Left lung (tissue), 10 donors: ENCODE data around the gene KIF5B. TPM values are rescaled to one million over a fixed set of nuclear protein-coding genes. Genes with fewer than 3 reads are reported as not detected.
"Not testable (repeated sequence)": the region's sequence is repeated elsewhere in the genome, so short reads cannot be mapped to it uniquely, and the experiment has no call there.

ENCODE experiments used
- ATAC-seq: fragments of 200-7000 bp; cut with Tn5 transposase; one replicate; pipeline ENCODE4 v1.9.1; 2020; ENCODE audit warnings: moderate library complexity
- DNase-seq, 4 donors: peaks; one replicate each; pipeline ENCODE4 v3.0.0-alpha.2; 2013 to 2020
- H3K27ac ChIP-seq, 2 donors: fragments of 200-600 bp; sonication (generic) in 1 of 2; one replicate each; pipeline versions ENCODE4 v1.5.0 to v1.8.0; 2020 to 2021
- H3K27me3 ChIP-seq, 2 donors: fragments of 200-600 bp; sonication (generic) in 1 of 2; one replicate each; pipeline versions ENCODE4 v1.5.0 to v1.8.0; 2020 to 2021
- H3K36me3 ChIP-seq, 2 donors: fragments of 200-600 bp; sonication (generic) in 1 of 2; one replicate each; pipeline versions ENCODE4 v1.5.0 to v1.8.0; 2020 to 2021
- H3K4me1 ChIP-seq, 2 donors: fragments of 200-600 bp; one replicate each; pipeline ENCODE4 v1.8.0; 2021
- H3K4me3 ChIP-seq, 2 donors: fragments of 200-600 bp; sonication (generic) in 1 of 2; one replicate each; pipeline versions ENCODE4 v1.5.0 to v1.8.0; 2020 to 2021; ENCODE audit warnings: mild to moderate bottlenecking in 1 of 2
- H3K9me3 ChIP-seq, 2 donors: fragments of 200-600 bp; sonication (generic) in 1 of 2; one replicate each; pipeline versions ENCODE4 v1.5.0 to v1.8.0; 2020 to 2021
- CTCF ChIP-seq, 2 donors: fragments of 200-600 bp; sonication (generic) in 1 of 2; IDR thresholded peaks; one replicate each; pipeline versions ENCODE4 v1.5.0 to v1.8.0; 2021; ENCODE audit warnings: antibody characterized with exemption in 2 of 2
- intact Hi-C, 2 donors: fragments of 100-400 bp; cut with DNase I; formaldehyde crosslinking; loops; one replicate each; pipeline versions ENCODE4 v1.11.2 to v1.14.2; 2022
- polyA plus RNA-seq, 6 donors: library from polyadenylated mRNA; unstranded; fragments of 120-200 nt; gene quantifications; one replicate each; pipeline ENCODE4 v1.2.1, GENCODE V29; 2013; ENCODE audit not compliant: insufficient read length in 6 of 6
- total RNA-seq, 2 donors: library from RNA; stranded (reverse); fragmentation: NEBNext Ultra II Directional; extraction: Animal tissue kit (Norgen Biotek cat#: 25700); gene quantifications; one replicate each; pipeline ENCODE4 v1.2.1, GENCODE V29; 2021
- donor health status: DM: no; HTN: yes; CAD: no.
- donor health status: DM: no; HTN: no; CAD: no.

KIF5B gene
- total and polyA plus RNA-seq, 8 donors = 99.4 to 179 (median 147) TPM

GRCh38 chr10:31999070-31999660, 57.1 kb downstream of the KIF5B start:
- no peak for TF ChIP-seq CTCF (IDR thresholded peaks at IDR 0.05)
- no peak overlapping the region for H3K4me3 ChIP-seq
- intact Hi-C loops = no loop called here
- H3K9me3 ChIP-seq = no peaks in the 10 kb centered on the region
- H3K36me3 ChIP-seq = no peaks in the 10 kb centered on the region
- no peaks in the 10 kb centered on the region for H3K4me1 ChIP-seq
- no peak overlapping the region for H3K27ac ChIP-seq
- ATAC-seq (no peak), DNase-seq (no peak)
- no peaks in the 10 kb centered on the region for H3K27me3 ChIP-seq

GRCh38 chr10:31994926-31995325, 61.3 kb downstream of the KIF5B start:
- ATAC-seq (no peak), DNase-seq (no peak)
- Histone ChIP-seq H3K27me3 (no peaks in the 10 kb centered on the region), H3K4me3 (no peak overlapping the region), H3K36me3 (no peaks in the 10 kb centered on the region), H3K9me3 (no peaks in the 10 kb centered on the region), H3K27ac (no peak overlapping the region), H3K4me1 (no peaks in the 10 kb centered on the region)
- no peak for TF ChIP-seq CTCF (IDR thresholded peaks at IDR 0.05)
- intact Hi-C loops = no loop called here

GRCh38 chr10:31990937-31991336, 65.3 kb downstream of the KIF5B start:
- no peaks in the 10 kb centered on the region for H3K27me3 ChIP-seq
- no peak for ATAC-seq
- TF ChIP-seq CTCF (IDR thresholded peaks at IDR 0.05) = no peak
- H3K9me3 ChIP-seq = no peaks in the 10 kb centered on the region
- DNase-seq = no peak
- intact Hi-C loops = no loop called here
- H3K4me3 ChIP-seq = no peak overlapping the region
- no peak overlapping the region for H3K27ac ChIP-seq
- H3K4me1 ChIP-seq = no peaks in the 10 kb centered on the region
- H3K36me3 ChIP-seq = no peaks in the 10 kb centered on the region

GRCh38 chr10:31987786-31988185, 68.4 kb downstream of the KIF5B start:
- H3K27ac ChIP-seq, ATAC-seq, H3K4me1 ChIP-seq, intact Hi-C loops, H3K36me3 ChIP-seq, DNase-seq, H3K9me3 ChIP-seq, H3K27me3 ChIP-seq, H3K4me3 ChIP-seq: not testable (repeated sequence)

GRCh38 chr10:31982111-31982510, 74.1 kb downstream of the KIF5B start:
- Histone ChIP-seq H3K4me1 (peaks cover 10 to 14% of the 10 kb centered on the region in 2 donors), H3K4me3 (no peak overlapping the region), H3K27me3 (no peaks in the 10 kb centered on the region), H3K27ac (no peak overlapping the region), H3K9me3 (no peaks in the 10 kb centered on the region), H3K36me3 (no peaks in the 10 kb centered on the region)
- DNase-seq (no peak), ATAC-seq (no peak)
- TF ChIP-seq CTCF (IDR thresholded peaks at IDR 0.05) = no peak
- intact Hi-C loops = no loop called here

GRCh38 chr10:31980471-31980870, 75.8 kb downstream of the KIF5B start:
- Histone ChIP-seq H3K27me3 (no peaks in the 10 kb centered on the region), H3K4me1 (peaks cover 10 to 25% of the 10 kb centered on the region in 2 donors), H3K4me3 (no peak overlapping the region), H3K9me3 (no peaks in the 10 kb centered on the region), H3K27ac (no peak overlapping the region), H3K36me3 (no peaks in the 10 kb centered on the region)
- ATAC-seq = no peak
- DNase-seq = no peak
- intact Hi-C loops = no loop called here
- TF ChIP-seq CTCF (IDR thresholded peaks at IDR 0.05) = no peak

GRCh38 chr10:31979071-31979470, 77.2 kb downstream of the KIF5B start:
- intact Hi-C loops, H3K9me3 ChIP-seq, DNase-seq, H3K27me3 ChIP-seq, ATAC-seq, H3K36me3 ChIP-seq, H3K4me3 ChIP-seq, H3K27ac ChIP-seq: not testable (repeated sequence)
- H3K4me1 ChIP-seq = peaks cover 10 to 25% of the 10 kb centered on the region in 2 donors
